Thymus (tissue), 11 donors: ENCODE results near the gene TUT4. TPM values are rescaled to one million over a fixed set of nuclear protein-coding genes. Genes with fewer than 3 reads are reported as not detected.

Experiments
- DNase-seq, 9 donors: peaks; one replicate each; pipeline ENCODE4 v3.0.0-alpha.2; 2013; ENCODE audit warnings: low spot score in 9 of 9, low read depth in 6 of 9, missing footprints in 1 of 9
- H3K27ac ChIP-seq, 2 donors: one replicate each; pipeline ENCODE4 v1.5.1; 2013; ENCODE audit warnings: control low read depth in 1 of 2, low read depth in 1 of 2, low read length in 1 of 2, mild to moderate bottlenecking in 1 of 2, moderate library complexity in 1 of 2
- H3K27me3 ChIP-seq, 2 donors: one replicate each; pipeline ENCODE4 v1.5.1; 2013; ENCODE audit warnings: low read length in 1 of 2; ENCODE audit not compliant: control insufficient read depth in 2 of 2, insufficient read depth in 1 of 2
- H3K36me3 ChIP-seq, 2 donors: one replicate each; pipeline ENCODE4 v1.5.1; 2013; ENCODE audit warnings: low read length in 1 of 2, mild to moderate bottlenecking in 1 of 2, moderate library complexity in 1 of 2; ENCODE audit not compliant: control insufficient read depth in 2 of 2, insufficient read depth in 2 of 2
- H3K4me1 ChIP-seq, 2 donors: one replicate each; pipeline ENCODE4 v1.5.1; 2013; ENCODE audit warnings: low read length in 2 of 2; ENCODE audit not compliant: control insufficient read depth in 2 of 2, insufficient read depth in 2 of 2
- H3K4me3 ChIP-seq, 2 donors: one replicate each; pipeline ENCODE4 v1.5.1; 2013; ENCODE audit warnings: low read length in 2 of 2, control low read depth in 1 of 2, mild to moderate bottlenecking in 1 of 2
- H3K9me3 ChIP-seq, 2 donors: one replicate each; pipeline ENCODE4 v1.5.1; 2013; ENCODE audit warnings: low read length in 1 of 2, mild to moderate bottlenecking in 1 of 2; ENCODE audit not compliant: control insufficient read depth in 2 of 2, insufficient read depth in 1 of 2
- WGBS: extraction: QIAGEN DNeasy Blood & Tissue Kit; methylation state at CpG from one replicate; pipeline ENCODE4 v1.1.7; 2013; 5-methylcytosine and 5-hydroxymethylcytosine counted together
- polyA plus RNA-seq: library from polyadenylated mRNA; stranded (reverse); fragments of 200-250 nt; gene quantifications from one replicate; pipeline ENCODE4 v1.2.3, GENCODE V29; 2013
- total RNA-seq: library from RNA; stranded (reverse); fragments of 120-200 nt; gene quantifications from one replicate; pipeline ENCODE4 v1.2.4, GENCODE V29; 2013
- donor health status: healthy.

Gene TUT4
- total and polyA plus RNA-seq, 2 donors = 40.2 to 91.7 TPM

DNA sequence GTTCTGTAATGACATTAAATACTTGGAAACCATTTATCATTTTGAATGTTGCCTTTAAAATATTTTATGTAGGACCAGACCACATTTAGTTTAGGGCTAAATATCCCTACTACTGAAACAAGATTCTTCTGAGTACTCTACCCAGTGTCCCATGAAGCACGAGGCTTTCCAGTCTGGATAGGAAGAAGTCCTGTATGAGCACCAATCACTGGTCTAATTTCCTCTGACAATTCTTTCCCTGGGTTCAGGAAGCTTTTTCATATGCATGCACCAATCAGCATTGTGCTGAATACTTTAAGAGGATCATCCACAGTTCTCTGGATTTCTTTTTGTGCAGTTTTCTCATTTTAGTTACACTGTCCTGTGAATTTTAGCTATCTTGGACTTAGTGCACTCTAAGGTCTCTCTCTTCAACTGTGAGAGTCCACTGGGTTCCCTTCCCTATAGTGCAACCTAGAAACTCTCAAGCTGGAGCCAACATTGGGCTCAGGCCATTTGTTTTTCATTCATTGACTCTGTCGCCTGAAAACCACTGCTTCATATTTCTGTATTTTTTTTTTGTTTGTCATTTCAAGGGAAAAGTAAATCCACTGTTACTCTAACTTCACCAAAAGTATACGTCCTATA is 45.9 kb downstream of the TUT4 start:
- H3K4me1 ChIP-seq = no peaks in the 10 kb centered on the region
- no peaks in the 10 kb centered on the region for H3K27me3 ChIP-seq
- H3K9me3 ChIP-seq = no peaks in the 10 kb centered on the region
- no peak overlapping the region for H3K4me3 ChIP-seq
- DNase-seq = no peak
- peaks cover 9 to 22% of the 10 kb centered on the region in 2 donors for H3K36me3 ChIP-seq
- WGBS = over 99% methylated on average over 3 of the region's 3 CpGs
- H3K27ac ChIP-seq = no peak overlapping the region

DNA sequence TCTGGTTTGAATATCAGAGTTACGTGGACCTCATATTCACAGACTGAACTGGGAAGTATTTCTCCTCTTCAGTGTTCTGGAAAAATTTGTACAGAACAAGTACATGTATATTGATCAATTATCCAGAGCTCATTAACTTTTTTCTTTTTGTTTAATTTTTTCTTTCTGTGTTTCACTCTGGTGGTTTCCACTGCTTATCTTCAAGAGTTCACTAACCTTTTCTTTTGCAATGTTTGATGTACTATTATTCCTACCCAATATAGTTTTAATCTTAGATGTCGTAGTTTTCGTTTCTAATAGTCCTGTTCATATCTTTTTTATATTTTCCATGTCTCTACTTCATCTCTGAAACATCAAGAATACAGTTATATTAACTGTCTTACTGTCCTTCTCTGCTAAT is 46.5 kb downstream of the TUT4 start:
- over 99% methylated on average over 3 of the region's 3 CpGs for WGBS
- Histone ChIP-seq H3K9me3 (no peaks in the 10 kb centered on the region), H3K4me1 (no peaks in the 10 kb centered on the region), H3K4me3 (no peak overlapping the region), H3K27ac (no peak overlapping the region), H3K36me3 (peaks cover 9 to 19% of the 10 kb centered on the region in 2 donors), H3K27me3 (no peaks in the 10 kb centered on the region)
- no peak for DNase-seq

DNA sequence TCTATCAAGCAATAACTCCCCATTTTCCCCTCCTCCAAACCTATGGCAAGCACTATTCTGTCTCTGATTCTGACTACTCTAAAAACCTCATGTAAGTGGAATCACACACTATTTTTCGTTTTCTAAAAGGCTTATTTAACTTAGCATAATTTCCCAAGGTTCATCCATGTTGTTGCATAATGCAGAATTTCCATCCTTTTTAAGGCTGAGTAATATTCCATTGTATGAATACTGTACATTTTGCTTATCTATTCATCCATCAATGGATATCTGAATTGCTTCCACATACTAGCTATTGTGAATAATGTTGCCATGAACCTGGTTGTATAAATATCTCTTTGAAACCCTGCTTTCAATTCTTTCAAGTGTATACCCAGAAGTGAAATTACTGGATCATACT is 48.2 kb downstream of the TUT4 start:
- Histone ChIP-seq H3K27me3 (no peaks in the 10 kb centered on the region), H3K4me3 (no peak overlapping the region), H3K36me3 (peaks cover 9 to 19% of the 10 kb centered on the region in 2 donors), H3K4me1 (no peaks in the 10 kb centered on the region), H3K9me3 (no peaks in the 10 kb centered on the region), H3K27ac (no peak overlapping the region)
- DNase-seq = no peak
- 98% methylated on average over 1 of the region's 1 CpG for WGBS

DNA sequence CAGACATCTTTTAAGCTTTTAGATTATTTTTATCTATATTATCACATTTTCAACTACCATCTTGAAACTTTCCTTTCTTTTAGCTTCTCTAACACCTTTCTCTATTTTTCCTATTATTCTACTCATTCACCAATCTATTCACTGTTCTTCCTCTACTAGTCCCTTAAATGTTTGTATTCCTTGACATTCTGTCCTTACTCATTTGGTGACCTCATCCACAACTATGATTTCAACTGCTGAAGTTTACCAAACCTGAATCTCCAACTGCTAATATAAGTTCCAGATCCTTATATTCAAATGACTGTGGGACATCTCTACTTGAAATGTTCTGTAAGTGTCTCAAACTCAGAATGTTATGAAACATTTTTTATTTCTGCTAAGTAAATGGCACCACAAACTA is 49.2 kb downstream of the TUT4 start:
- H3K4me3 ChIP-seq = no peak overlapping the region
- no peaks in the 10 kb centered on the region for H3K4me1 ChIP-seq
- H3K27ac ChIP-seq = no peak overlapping the region
- no peaks in the 10 kb centered on the region for H3K9me3 ChIP-seq
- DNase-seq = no peak
- H3K36me3 ChIP-seq = peaks cover 13 to 21% of the 10 kb centered on the region in 2 donors
- H3K27me3 ChIP-seq = no peaks in the 10 kb centered on the region

DNA sequence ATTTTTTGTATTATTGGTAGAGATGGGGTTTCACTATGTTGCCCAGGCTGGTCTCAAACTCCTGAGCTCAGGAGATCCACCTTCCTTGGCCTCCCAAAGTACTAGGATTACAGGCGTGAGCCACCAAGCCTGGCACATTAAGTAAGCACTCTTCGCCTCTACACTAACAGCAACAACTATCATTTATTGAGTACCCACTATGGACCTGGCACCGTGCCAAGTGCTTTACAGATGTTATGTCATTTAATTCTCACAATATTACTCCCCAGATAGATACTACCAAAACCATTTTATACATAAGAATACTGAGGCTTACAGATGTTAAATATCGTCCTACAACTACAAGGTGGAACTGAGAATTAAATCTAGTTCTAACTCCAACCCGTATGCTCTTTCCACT is 50.1 kb downstream of the TUT4 start:
- Histone ChIP-seq H3K4me1 (no peaks in the 10 kb centered on the region), H3K9me3 (no peaks in the 10 kb centered on the region), H3K27me3 (no peaks in the 10 kb centered on the region), H3K27ac (no peak overlapping the region), H3K36me3 (peaks cover 9 to 21% of the 10 kb centered on the region in 2 donors), H3K4me3 (no peak overlapping the region)
- 98% methylated on average over 5 of the region's 5 CpGs for WGBS
- no peak for DNase-seq

DNA sequence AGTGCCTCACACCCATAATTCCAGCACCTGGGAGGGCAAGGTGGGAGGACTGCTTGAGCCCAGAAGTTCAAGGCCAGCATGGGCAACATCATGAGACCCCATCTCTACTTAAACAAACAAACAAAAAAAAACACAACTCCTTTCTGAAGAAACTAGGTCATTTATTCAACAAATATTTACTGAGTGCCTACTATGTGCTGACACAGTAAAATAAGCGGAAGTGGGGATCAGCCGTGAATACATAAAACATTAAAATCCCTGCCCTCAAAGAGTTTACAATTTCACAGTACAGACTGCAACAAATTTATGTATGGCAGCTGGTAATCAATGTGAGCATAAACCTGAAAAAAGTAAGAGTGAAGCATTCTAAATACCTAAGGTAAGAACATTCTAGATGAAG is 65.3 kb downstream of the TUT4 start:
- DNase-seq = no peak
- Histone ChIP-seq H3K9me3 (no peaks in the 10 kb centered on the region), H3K4me1 (no peaks in the 10 kb centered on the region), H3K27me3 (no peaks in the 10 kb centered on the region), H3K4me3 (no peak overlapping the region), H3K27ac (no peak overlapping the region), H3K36me3 (peaks cover 5 to 22% of the 10 kb centered on the region in 2 donors)
- 99% methylated on average over 2 of the region's 2 CpGs for WGBS

DNA sequence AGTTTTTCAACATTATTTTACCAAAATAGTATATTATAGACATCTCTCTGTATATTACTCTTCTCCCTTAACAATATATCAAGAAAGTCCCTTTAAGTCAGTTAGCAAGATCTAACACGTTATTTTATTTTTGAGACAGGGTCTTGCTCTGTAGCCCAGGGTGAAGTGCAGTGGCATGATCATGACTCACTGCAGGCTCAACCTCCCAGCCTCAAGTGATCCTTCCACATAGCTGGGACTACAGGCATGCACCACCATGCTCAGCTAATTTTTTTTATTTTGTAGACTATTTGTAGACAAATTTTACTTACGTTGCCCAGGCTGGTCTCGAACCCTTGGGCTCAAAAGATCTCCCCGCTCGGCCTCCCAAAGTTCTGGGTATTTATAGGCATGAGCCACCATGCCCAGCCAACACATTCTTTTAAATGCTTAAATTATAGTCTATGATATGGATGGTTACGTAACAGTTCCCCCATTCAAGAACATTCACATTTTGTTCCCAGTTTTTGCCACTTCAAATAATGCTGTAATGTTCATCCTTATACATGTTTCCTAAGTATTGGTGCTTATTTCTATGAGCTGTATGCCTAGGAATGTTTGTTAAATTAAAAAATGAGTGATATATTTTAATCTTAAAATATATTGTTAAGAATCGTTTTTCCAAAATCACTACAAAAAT is 70.4 kb downstream of the TUT4 start:
- no peak for DNase-seq
- no peak overlapping the region for H3K4me3 ChIP-seq
- H3K27me3 ChIP-seq = no peaks in the 10 kb centered on the region
- peaks cover 5 to 28% of the 10 kb centered on the region in 2 donors for H3K36me3 ChIP-seq
- WGBS = 97% methylated on average over 7 of the region's 7 CpGs
- H3K27ac ChIP-seq = no peak overlapping the region
- H3K4me1 ChIP-seq = no peaks in the 10 kb centered on the region
- H3K9me3 ChIP-seq = no peaks in the 10 kb centered on the region

DNA sequence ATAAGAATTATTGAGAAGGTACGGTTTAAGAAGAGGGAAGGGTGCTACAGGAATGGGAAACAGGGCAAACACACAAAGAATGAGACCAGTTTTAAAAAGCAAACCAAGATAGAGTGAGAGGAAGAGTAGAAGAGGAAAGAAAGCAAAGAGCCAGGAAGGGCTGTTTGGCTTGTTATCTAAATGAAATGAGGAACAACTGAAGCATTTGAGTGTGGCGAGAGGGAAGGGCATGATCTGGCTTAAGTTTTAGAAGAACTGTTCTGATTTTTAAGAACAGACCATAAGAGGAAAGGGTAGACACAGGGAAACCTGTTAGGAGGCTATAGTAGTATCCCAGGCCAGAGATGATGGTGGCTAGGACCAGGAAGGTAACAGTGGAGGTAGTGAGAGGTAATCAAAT is 73.8 kb downstream of the TUT4 start:
- Histone ChIP-seq H3K4me3 (no peak overlapping the region), H3K4me1 (no peaks in the 10 kb centered on the region), H3K9me3 (no peaks in the 10 kb centered on the region), H3K27ac (no peak overlapping the region), H3K36me3 (peaks cover 3 to 41% of the 10 kb centered on the region in 2 donors), H3K27me3 (no peaks in the 10 kb centered on the region)
- WGBS = 95% methylated on average over 2 of the region's 2 CpGs
- no peak for DNase-seq

DNA sequence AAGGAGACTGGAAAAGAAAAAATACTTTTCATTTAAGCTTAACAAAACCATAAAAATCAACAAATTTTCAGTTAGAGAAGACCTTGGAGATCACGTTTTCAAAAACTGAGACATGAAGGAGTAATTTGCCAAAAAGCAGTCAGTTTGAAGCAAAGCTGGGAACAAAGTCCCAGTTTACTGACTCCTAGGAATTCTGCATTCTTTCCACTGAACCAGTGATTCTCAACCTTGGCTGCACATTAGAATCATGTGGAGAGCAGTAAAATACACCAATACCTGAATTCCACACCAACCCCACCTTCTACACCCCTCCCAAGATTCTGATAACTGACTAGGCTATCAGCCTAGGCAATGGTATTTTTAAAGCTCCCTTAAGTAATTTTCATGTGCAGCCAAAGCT is 75.0 kb downstream of the TUT4 start:
- Histone ChIP-seq H3K27ac (no peak overlapping the region), H3K36me3 (peaks cover 3 to 41% of the 10 kb centered on the region in 2 donors), H3K9me3 (no peaks in the 10 kb centered on the region), H3K4me1 (no peaks in the 10 kb centered on the region), H3K4me3 (no peak overlapping the region), H3K27me3 (no peaks in the 10 kb centered on the region)
- DNase-seq = no peak
- 97% methylated on average over 1 of the region's 1 CpG for WGBS
